Measurements from ENCODE around the gene SMAD9. TPM values are rescaled to one million over a fixed set of nuclear protein-coding genes. Genes with fewer than 3 reads are reported as not detected.

Gene SMAD9
- total RNA-seq, 1 donor from 2014 or later = 0.26 TPM

DNA sequence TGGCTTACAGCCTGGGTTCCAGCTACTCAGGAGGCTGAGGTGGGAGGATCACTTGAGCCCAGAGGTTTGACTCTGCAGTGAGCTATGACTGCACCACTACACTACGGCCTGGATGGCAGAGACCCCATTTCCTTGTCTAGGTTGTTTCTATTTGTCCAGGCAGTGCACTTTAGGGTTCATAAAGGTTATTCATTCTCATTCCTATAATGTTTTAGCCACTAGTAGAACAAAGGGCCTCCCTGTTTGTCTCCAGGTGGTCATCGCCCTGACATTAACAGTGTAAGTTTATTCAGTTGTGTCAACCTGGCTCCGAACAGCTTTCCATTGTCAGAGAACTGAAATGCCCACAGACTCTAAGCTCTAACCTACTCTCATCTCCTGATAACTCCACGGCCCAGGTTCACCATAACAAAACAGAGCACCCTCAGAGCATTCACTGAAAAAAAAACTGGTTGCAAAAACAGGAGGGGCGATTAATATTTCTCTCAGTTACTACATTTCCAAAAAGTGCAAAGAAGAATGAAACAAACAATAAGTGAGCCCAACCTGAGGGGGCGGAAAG, 37.1 kb downstream of the SMAD9 start:
- Mint-ChIP-seq H3K36me3 (ENCODE audit: low read depth, unreplicated experiment) (no peaks in the 10 kb centered on the region), H3K4me3 (ENCODE audit: unreplicated experiment) (no peak overlapping the region), H3K27ac (ENCODE audit: unreplicated experiment) (no peak overlapping the region), H3K27me3 (ENCODE audit: unreplicated experiment) (peaks cover 1% of the 10 kb centered on the region), H3K4me1 (ENCODE audit: unreplicated experiment) (peaks cover 11% of the 10 kb centered on the region), H3K9me3 (ENCODE audit: unreplicated experiment) (peaks cover 4% of the 10 kb centered on the region)
- no peak for DNase-seq (ENCODE audit: low spot score)
- TF ChIP-seq, protein P1, sequence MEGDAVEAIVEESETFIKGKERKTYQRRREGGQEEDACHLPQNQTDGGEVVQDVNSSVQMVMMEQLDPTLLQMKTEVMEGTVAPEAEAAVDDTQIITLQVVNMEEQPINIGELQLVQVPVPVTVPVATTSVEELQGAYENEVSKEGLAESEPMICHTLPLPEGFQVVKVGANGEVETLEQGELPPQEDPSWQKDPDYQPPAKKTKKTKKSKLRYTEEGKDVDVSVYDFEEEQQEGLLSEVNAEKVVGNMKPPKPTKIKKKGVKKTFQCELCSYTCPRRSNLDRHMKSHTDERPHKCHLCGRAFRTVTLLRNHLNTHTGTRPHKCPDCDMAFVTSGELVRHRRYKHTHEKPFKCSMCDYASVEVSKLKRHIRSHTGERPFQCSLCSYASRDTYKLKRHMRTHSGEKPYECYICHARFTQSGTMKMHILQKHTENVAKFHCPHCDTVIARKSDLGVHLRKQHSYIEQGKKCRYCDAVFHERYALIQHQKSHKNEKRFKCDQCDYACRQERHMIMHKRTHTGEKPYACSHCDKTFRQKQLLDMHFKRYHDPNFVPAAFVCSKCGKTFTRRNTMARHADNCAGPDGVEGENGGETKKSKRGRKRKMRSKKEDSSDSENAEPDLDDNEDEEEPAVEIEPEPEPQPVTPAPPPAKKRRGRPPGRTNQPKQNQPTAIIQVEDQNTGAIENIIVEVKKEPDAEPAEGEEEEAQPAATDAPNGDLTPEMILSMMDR (IDR thresholded peaks at IDR 0.05; ENCODE audit: unreplicated experiment) = no peak

DNA sequence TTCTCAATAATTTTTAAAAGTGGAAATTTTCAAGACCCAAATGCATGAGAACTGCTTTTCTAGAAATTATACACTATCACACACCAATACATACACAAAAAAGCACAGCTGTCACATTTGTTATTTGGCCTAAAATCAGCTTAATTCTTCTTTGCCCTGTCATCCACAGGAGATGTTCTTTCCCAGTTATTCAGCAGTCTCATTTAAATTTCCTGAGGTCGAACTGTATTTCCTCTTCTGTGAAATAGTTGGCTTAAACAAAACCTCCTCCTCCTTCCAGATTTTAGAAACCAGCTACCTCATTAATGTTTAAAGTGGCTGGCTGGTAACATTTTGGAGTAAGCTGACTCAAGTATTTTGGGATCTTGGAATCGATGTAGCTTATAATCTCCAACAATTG, 39.1 kb downstream of the SMAD9 start:
- H3K9me3 Mint-ChIP-seq (ENCODE audit: unreplicated experiment) = no peaks in the 10 kb centered on the region
- no peaks in the 10 kb centered on the region for H3K36me3 Mint-ChIP-seq (ENCODE audit: low read depth, unreplicated experiment)
- no peak overlapping the region for H3K27ac Mint-ChIP-seq (ENCODE audit: unreplicated experiment)
- DNase-seq (ENCODE audit: low spot score) = no peak
- peaks cover 6% of the 10 kb centered on the region for H3K4me1 Mint-ChIP-seq (ENCODE audit: unreplicated experiment)
- TF ChIP-seq, protein P1 (IDR thresholded peaks at IDR 0.05; ENCODE audit: unreplicated experiment) = no peak
- H3K27me3 Mint-ChIP-seq (ENCODE audit: unreplicated experiment) = peaks cover 1% of the 10 kb centered on the region
- H3K4me3 Mint-ChIP-seq (ENCODE audit: unreplicated experiment) = no peak overlapping the region

GRCh38 chr13:36879218-36879938, 40.7 kb downstream of the SMAD9 start:
- Mint-ChIP-seq H3K27ac (ENCODE audit: unreplicated experiment) (no peak overlapping the region), H3K27me3 (ENCODE audit: unreplicated experiment) (peaks cover 1% of the 10 kb centered on the region), H3K9me3 (ENCODE audit: unreplicated experiment) (no peaks in the 10 kb centered on the region), H3K36me3 (ENCODE audit: low read depth, unreplicated experiment) (no peaks in the 10 kb centered on the region), H3K4me1 (ENCODE audit: unreplicated experiment) (peaks cover 6% of the 10 kb centered on the region), H3K4me3 (ENCODE audit: unreplicated experiment) (no peak overlapping the region)
- no peak for DNase-seq (ENCODE audit: low spot score)
- TF ChIP-seq, protein P1 (IDR thresholded peaks at IDR 0.05; ENCODE audit: unreplicated experiment) = no peak

GRCh38 chr13:36875961-36876360, 44.1 kb downstream of the SMAD9 start:
- no peak for DNase-seq (ENCODE audit: low spot score)
- H3K9me3 Mint-ChIP-seq (ENCODE audit: unreplicated experiment) = no peaks in the 10 kb centered on the region
- H3K36me3 Mint-ChIP-seq (ENCODE audit: low read depth, unreplicated experiment) = no peaks in the 10 kb centered on the region
- H3K27ac Mint-ChIP-seq (ENCODE audit: unreplicated experiment) = no peak overlapping the region
- H3K27me3 Mint-ChIP-seq (ENCODE audit: unreplicated experiment) = peaks cover 4% of the 10 kb centered on the region
- TF ChIP-seq, protein P1 (IDR thresholded peaks at IDR 0.05; ENCODE audit: unreplicated experiment) = no peak
- H3K4me1 Mint-ChIP-seq (ENCODE audit: unreplicated experiment) = peaks cover 8% of the 10 kb centered on the region
- H3K4me3 Mint-ChIP-seq (ENCODE audit: unreplicated experiment) = no peak overlapping the region

DNA sequence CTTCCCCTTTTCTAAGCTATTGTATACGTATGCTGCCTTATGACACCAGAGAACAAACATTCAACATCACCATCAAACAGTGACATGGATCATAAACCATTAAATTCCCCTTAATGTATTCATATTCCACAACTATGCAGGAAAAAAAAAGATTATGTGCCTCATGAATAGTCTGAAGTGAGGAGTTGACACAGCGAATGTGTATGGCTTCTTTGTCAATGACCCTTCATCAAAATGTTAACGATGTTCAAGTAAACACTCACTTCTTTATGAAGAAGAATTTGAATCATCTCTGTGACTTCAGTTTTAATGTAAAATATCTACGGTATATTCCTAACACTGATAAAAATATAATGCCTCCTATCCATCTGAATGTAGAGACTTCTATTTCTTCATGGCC, 44.6 kb downstream of the SMAD9 start:
- peaks cover 6% of the 10 kb centered on the region for H3K4me1 Mint-ChIP-seq (ENCODE audit: unreplicated experiment)
- H3K4me3 Mint-ChIP-seq (ENCODE audit: unreplicated experiment) = no peak overlapping the region
- H3K36me3 Mint-ChIP-seq (ENCODE audit: low read depth, unreplicated experiment) = no peaks in the 10 kb centered on the region
- no peak for DNase-seq (ENCODE audit: low spot score)
- TF ChIP-seq, protein P1 (IDR thresholded peaks at IDR 0.05; ENCODE audit: unreplicated experiment) = no peak
- H3K27ac Mint-ChIP-seq (ENCODE audit: unreplicated experiment) = no peak overlapping the region
- H3K9me3 Mint-ChIP-seq (ENCODE audit: unreplicated experiment) = no peaks in the 10 kb centered on the region
- H3K27me3 Mint-ChIP-seq (ENCODE audit: unreplicated experiment) = peaks cover 4% of the 10 kb centered on the region

Data from endothelial cell (in vitro differentiated cells).